T-helper 17 cell (primary cell): ENCODE data around the gene MYOM1. TPM values are rescaled to one million over a fixed set of nuclear protein-coding genes. Genes with fewer than 3 reads are reported as not detected.

Source experiments
- ATAC-seq: fragments of 150-1000 bp; cut with Tn5 transposase; 2 replicates; pipeline ENCODE4 v1.10.0; 2021; ENCODE audit warnings: mild to moderate bottlenecking, moderate library complexity
- DNase-seq, 3 donors: peaks; one replicate each; pipeline versions ENCODE4 v3.0.0 to v3.0.0-alpha.2; 2020 to 2021
- H3K9me3 ChIP-seq: one replicate; pipeline ENCODE4 v1.7.0; 2013; ENCODE audit warnings: low read length, mild to moderate bottlenecking; ENCODE audit not compliant: control insufficient read depth, poor library complexity, severe bottlenecking
- H3K27ac Mint-ChIP-seq: one replicate; pipeline ENCODE4 v1.8.0; 2022; ENCODE audit warnings: mild to moderate bottlenecking, moderate library complexity, mixed read lengths
- H3K27me3 Mint-ChIP-seq: one replicate; pipeline ENCODE4 v1.8.0; 2022; ENCODE audit warnings: mixed read lengths
- H3K36me3 Mint-ChIP-seq: one replicate; pipeline ENCODE4 v1.8.0; 2022; ENCODE audit warnings: low read depth, mixed read lengths
- H3K4me1 Mint-ChIP-seq: one replicate; pipeline ENCODE4 v1.8.0; 2022; ENCODE audit warnings: mild to moderate bottlenecking, mixed read lengths
- H3K4me3 Mint-ChIP-seq: one replicate; pipeline ENCODE4 v1.8.0; 2022; ENCODE audit warnings: mild to moderate bottlenecking, moderate library complexity, mixed read lengths
- total RNA-seq, 4 donors: library from RNA in 2 of 4; stranded (reverse) in 2 of 4; gene quantifications; one replicate each; pipeline ENCODE4 v1.2.3 and lab custom pipeline; 2022 to 2026

Gene MYOM1
- total RNA-seq, 2 donors from 2014 or later, result 0.92 to 3.2 TPM

DNA sequence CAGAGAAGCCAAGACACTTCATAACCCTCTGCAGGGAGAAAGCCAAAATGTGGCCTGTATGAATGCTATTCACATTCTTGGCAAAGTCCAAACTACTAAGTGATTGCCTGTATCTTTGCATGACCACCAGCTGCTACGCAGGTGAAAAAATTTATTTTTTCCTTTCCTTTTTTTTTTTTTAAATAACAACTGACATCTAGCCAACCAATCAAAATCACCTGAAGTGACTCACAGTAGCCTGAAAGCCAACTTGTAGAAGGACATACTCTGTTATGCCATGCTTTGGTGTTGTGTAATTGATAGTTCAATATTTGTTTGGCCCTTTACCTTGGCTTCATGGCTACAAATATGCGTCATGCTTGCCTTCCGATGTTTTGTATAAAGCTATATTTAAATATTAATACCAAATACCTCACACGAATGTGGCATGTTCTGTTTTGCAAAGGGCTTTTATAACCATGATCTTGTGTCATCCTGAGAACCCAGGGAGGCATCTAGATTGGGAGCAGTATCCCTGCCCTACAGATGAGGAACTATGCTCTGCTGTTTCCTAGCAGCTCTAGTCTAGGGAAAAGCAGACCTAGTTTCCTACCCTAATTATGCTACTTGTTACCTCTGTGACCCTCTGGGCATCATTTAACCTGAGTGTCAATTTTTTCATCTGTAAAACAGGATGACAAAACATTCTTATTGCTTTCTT, 102.1 kb downstream of the MYOM1 start:
- H3K4me3 Mint-ChIP-seq, result no peak overlapping the region
- ATAC-seq, result no peak
- no peak overlapping the region for H3K27ac Mint-ChIP-seq
- H3K27me3 Mint-ChIP-seq, result peaks cover 9% of the 10 kb centered on the region
- no peak for DNase-seq
- peaks cover 6% of the 10 kb centered on the region for H3K36me3 Mint-ChIP-seq
- H3K9me3 ChIP-seq, result no peaks in the 10 kb centered on the region
- H3K4me1 Mint-ChIP-seq, result peaks cover 4% of the 10 kb centered on the region

DNA sequence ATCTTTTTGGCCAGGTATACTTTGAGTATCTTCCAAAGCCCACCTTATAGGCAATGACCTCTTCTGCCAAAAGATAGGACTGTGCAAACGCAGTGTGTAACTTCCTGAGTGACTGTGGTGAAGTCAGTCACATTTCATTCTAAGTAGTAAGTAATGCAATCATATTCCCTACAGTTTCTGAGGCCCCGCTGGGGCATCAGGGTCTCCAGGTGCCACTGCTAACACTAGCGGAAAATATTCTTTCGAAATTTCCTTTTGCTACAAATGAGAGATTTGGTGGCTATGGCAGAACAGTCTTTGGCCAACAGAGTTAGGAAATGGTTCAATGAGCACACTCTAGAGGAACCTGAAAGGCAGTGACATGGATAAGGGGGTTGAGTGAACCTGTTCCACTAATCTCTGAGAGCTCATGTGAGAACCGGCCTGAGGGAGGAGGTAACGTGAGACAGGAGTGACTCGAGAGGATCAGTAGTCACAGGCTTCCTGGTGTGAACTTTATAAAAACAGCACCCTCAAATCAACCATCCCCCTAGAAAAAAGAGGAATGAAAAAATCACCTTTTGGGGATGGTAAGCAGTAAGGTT, 104.2 kb downstream of the MYOM1 start:
- no peak for DNase-seq
- Mint-ChIP-seq H3K27ac (no peak overlapping the region), H3K36me3 (peaks cover 6% of the 10 kb centered on the region), H3K4me3 (no peak overlapping the region), H3K27me3 (peaks cover 4% of the 10 kb centered on the region), H3K4me1 (no peaks in the 10 kb centered on the region)
- no peaks in the 10 kb centered on the region for H3K9me3 ChIP-seq
- ATAC-seq, result no peak

DNA sequence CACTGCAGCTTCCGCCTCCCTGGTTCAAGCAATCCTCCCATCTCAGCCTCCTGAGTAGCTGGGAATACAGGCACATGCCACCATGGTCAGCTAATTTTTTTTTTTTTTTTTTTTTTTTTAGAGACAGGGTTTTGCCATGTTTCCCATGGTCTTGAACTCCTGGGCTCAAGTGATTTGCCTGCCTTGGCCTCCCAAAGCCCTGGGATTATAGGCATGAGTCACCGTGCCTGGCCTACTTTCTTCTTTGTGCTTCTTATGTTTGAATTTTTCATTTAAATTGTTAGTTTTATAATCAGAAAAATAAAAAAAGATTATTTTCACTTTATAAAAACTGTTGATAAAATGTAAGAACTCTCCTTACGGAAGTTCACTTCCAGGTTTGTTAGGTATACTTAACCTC, 105.3 kb downstream of the MYOM1 start:
- Mint-ChIP-seq H3K4me1 (no peaks in the 10 kb centered on the region), H3K36me3 (peaks cover 6% of the 10 kb centered on the region), H3K27me3 (peaks cover 4% of the 10 kb centered on the region), H3K27ac (no peak overlapping the region), H3K4me3 (no peak overlapping the region)
- ATAC-seq (no peak), DNase-seq (no peak)
- H3K9me3 ChIP-seq, result no peaks in the 10 kb centered on the region

DNA sequence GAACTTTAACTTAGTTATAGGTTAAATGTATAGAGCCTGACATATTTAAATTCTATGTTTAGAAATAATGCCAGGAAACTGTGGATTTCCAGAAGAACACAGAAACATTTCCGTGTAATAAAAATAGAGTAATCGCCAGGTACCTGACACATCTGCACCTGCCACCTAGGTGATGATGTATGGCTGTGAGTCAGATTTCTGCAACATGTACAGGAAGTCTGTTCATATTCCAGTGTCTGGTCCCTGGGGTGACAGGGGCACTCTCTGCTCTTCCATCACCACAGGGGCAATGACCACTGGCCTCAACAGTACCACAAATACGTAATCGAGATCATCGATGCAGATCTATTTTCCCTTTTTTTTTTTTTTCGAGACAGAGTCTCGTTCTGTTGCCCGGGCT, 105.7 kb downstream of the MYOM1 start:
- Mint-ChIP-seq H3K36me3 (peaks cover 3% of the 10 kb centered on the region), H3K27ac (no peak overlapping the region), H3K4me1 (no peaks in the 10 kb centered on the region), H3K27me3 (peaks cover 4% of the 10 kb centered on the region), H3K4me3 (no peak overlapping the region)
- no peaks in the 10 kb centered on the region for H3K9me3 ChIP-seq
- DNase-seq, result no peak
- ATAC-seq, result no peak

DNA sequence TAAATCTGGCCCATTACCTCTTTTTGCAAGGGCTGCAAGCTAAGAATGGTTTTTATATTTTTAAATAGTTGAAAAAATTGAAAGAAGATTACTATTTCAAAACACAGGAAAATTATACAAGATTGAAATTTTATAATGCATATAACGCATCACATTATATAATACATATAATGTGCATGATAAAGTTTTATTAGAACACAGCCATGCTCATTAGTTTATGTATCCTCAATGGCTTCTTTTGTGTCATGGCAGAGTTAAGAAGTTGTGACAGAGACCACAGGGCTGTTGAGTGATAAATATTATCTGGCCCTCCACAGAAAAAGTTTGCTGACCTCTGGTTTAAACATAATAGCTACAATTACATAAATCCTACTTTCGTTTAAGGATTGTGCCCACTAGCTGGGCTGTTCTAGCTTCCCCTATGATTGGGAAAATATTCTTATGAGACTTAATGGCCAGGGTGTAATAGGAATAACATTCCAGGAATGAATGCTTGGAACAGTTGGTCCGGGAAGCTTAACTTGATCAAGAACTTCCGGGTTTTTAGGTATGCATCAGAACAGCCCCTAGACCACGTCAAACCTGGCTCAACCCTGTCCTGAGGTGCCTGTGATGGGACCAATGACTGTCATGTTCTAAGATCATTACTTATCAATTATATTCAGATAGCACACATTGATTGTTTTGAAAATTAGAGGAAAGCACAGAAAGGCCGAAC, 108.1 kb downstream of the MYOM1 start:
- no peaks in the 10 kb centered on the region for H3K9me3 ChIP-seq
- Mint-ChIP-seq H3K36me3 (peaks cover 3% of the 10 kb centered on the region), H3K27me3 (peaks cover 4% of the 10 kb centered on the region), H3K4me3 (no peak overlapping the region), H3K4me1 (no peaks in the 10 kb centered on the region), H3K27ac (no peak overlapping the region)
- ATAC-seq (no peak), DNase-seq (no peak)

DNA sequence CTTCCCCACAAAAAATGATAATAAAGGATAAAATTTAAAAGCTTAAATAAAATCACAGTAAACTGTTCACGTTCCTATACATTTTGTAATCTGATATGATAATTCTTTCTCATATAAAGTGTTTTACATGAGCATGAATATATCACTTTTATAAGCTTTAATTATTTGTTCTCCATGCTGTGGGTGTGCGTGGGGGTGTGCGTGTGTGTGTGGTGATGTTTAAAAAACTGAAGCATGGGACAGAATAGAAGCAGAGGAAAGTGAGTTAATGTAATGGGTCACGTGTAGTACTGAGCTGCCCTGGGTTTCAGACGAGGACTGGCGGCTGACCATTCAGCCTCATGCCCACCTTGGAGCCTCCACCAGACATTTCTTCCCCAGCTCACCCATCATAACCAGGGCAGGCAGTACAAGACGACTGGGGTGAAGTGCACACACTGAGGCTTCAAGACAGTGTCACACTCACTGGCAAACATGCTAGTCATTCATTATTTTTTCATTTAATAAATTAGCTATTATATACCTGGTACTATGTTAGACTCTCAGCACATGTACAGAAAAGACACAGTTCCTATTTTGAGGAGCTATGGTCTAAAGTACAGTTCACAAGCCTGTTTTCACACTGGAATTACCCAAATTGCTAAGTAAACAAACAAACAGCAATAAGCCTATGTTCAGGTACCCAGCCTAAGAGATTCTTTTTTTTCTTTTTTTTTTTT, 109.6 kb downstream of the MYOM1 start:
- no peaks in the 10 kb centered on the region for H3K9me3 ChIP-seq
- no peaks in the 10 kb centered on the region for H3K4me1 Mint-ChIP-seq
- ATAC-seq, result no peak
- no peak overlapping the region for H3K4me3 Mint-ChIP-seq
- H3K27ac Mint-ChIP-seq, result no peak overlapping the region
- no peaks in the 10 kb centered on the region for H3K27me3 Mint-ChIP-seq
- peaks cover 1% of the 10 kb centered on the region for H3K36me3 Mint-ChIP-seq
- DNase-seq, result no peak

DNA sequence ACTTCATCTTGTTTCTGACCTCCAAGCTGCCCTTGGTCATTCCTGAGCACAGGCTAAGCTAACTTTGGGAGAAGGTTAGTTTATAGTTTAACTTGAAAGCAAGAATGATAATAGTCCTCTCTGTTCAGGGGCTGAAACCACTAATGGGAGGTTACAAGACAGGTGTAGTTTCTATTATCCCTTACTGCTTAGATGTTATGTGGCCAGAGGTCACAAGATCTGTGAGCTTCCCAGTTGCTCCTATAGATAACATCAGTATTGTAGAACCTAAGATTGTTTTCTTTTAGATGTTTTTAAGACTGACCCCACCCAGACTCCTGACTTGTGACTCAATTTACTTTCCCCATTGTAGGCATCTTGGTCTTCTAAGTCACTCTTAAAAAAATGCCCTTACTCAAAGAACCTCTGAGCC, 112.0 kb downstream of the MYOM1 start:
- no peaks in the 10 kb centered on the region for H3K9me3 ChIP-seq
- H3K27me3 Mint-ChIP-seq, result no peaks in the 10 kb centered on the region
- no peaks in the 10 kb centered on the region for H3K4me1 Mint-ChIP-seq
- ATAC-seq (no peak), DNase-seq (no peak)
- H3K27ac Mint-ChIP-seq, result no peak overlapping the region
- H3K4me3 Mint-ChIP-seq, result no peak overlapping the region
- no peaks in the 10 kb centered on the region for H3K36me3 Mint-ChIP-seq

DNA sequence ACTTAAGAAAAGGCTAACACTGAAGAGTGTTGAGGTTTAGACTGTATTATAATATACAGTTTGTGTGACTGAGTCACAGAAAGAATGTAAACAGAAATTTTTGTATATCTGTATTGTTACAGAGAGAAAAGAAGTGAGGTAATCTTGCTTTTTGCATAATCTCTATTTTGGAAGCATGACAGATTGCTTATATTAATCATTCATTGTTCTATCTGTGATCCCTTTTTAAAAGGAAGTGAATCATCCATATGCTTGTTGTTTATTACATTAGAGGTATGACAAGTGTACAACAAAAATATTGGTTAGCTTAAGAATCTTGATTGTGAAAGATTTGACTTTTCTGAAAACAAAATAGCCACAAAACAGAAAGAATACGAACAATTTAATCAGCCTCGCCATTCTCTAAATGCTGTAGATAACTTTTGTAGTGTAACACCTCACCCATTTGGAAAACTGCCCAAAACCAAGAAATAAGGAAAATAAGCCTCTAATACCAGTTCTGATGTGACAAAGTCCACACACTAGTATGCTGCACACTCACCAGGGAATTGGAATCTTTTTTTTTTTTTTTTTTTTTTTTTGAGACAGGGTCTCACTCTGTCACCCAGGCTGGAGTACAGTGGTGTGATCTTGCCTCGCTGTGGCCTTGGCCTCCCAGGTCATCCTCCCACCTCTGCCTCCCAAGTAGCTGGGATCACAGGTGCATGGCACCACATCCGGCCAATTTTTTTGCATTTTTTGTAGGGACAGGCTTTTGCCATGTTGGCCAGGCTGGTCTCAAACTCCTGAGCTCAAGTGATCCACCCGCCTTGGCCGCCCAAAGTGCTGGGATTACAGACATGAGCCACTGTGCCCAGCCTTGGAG, 115.3 kb downstream of the MYOM1 start:
- no peak for ATAC-seq
- Mint-ChIP-seq H3K36me3 (no peaks in the 10 kb centered on the region), H3K27ac (no peak overlapping the region), H3K4me3 (no peak overlapping the region), H3K4me1 (no peaks in the 10 kb centered on the region), H3K27me3 (no peaks in the 10 kb centered on the region)
- no peaks in the 10 kb centered on the region for H3K9me3 ChIP-seq
- no peak for DNase-seq

DNA sequence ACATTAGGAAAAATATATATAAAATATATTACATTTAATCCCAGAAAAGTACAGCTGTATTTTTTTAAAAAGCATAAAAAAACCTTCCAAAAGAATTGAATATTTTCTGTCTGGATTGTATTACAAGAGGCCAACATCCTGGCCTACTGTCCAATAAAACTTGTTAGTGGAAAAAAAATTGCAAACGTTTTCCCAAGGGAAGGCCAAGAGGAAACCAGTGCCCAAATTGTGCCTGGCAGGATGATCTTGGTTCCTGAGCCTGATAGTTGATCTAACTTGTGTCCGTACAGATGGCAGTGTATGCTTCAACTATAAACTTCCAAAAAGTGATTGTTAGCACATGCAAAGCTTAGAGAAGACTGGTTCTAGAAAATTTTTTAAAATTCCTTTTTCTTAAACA, 116.2 kb downstream of the MYOM1 start:
- Mint-ChIP-seq H3K4me3 (no peak overlapping the region), H3K4me1 (no peaks in the 10 kb centered on the region), H3K36me3 (no peaks in the 10 kb centered on the region), H3K27me3 (no peaks in the 10 kb centered on the region), H3K27ac (no peak overlapping the region)
- no peak for DNase-seq
- no peaks in the 10 kb centered on the region for H3K9me3 ChIP-seq
- no peak for ATAC-seq

DNA sequence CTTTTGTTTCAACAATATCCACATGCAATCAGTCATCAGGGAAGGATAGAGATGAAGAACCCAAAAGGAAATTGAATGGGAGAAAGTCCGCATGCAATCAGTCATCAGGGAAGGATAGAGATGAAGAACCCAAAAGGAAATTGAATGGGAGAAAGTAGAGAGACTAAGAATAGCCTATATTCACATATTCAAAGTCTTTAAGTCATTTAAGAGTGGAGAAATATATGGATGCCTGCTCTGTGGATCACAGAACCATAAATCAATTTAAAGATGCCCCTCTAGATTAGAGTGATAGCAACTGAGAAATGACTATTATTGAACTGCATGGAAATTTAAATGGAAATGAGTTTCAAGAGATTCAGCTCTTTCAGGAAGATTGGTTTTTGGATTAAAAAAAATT, 116.8 kb downstream of the MYOM1 start:
- Mint-ChIP-seq H3K4me3 (no peak overlapping the region), H3K4me1 (peaks cover under 1% of the 10 kb centered on the region), H3K36me3 (no peaks in the 10 kb centered on the region), H3K27me3 (no peaks in the 10 kb centered on the region), H3K27ac (no peak overlapping the region)
- ATAC-seq (no peak), DNase-seq (no peak)
- no peaks in the 10 kb centered on the region for H3K9me3 ChIP-seq

DNA sequence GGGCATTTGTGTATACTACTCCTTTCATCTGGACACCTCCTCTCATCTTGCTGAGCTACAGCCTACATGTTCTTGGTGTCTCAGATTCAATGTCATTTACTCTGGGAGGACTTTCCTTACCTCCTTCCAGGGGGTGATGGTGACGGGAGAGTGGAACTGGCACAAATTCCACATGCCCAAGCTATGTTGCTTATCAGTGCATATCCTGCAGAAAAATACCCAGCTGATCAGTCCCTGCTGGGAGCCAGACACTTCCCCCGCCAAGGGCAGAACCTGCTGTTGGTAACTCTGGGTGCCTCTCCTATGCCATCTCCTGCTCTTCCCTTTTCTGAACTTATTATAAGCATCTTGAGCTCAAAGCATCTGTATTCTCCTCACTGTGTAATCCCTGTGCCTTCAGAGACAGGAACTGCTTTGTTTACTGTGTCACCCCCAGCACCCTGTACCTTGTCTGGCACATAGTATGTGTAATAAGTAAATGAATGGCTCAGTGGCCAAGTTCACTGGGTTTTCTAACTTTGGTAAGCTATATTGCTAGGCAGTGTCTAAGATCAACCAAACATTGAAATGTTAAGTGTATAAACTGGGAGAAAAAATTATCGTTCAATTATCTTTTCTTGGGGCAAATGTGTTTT, 119.2 kb downstream of the MYOM1 start:
- DNase-seq, result no peak
- no peak overlapping the region for H3K4me3 Mint-ChIP-seq
- peaks cover 11% of the 10 kb centered on the region for H3K4me1 Mint-ChIP-seq
- no peaks in the 10 kb centered on the region for H3K27me3 Mint-ChIP-seq
- ATAC-seq, result no peak
- H3K27ac Mint-ChIP-seq, result peak overlapping the region; percentile 47
- no peaks in the 10 kb centered on the region for H3K9me3 ChIP-seq
- H3K36me3 Mint-ChIP-seq, result no peaks in the 10 kb centered on the region

DNA sequence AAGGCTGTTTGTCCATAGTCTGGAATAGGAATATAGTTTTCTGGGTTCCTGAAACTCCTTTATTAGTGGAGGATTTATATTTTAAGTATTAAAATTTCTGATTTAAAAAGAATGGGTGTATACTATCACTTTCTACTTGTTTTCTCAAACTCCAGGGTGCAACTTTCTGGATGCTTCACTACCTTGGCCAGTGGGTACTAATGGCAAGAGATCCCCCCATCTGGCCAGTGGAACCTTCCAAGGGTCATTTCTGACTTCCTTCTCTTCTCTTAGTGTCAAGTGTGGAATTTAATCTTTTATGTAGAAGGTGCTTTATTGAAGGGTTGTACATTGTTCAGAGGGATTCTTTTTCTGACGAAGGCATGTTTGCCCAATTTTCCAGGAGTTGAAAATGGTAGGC, 120.4 kb downstream of the MYOM1 start:
- no peak for DNase-seq
- peaks cover 11% of the 10 kb centered on the region for H3K4me1 Mint-ChIP-seq
- no peaks in the 10 kb centered on the region for H3K27me3 Mint-ChIP-seq
- ATAC-seq, result no peak
- H3K9me3 ChIP-seq, result no peaks in the 10 kb centered on the region
- H3K36me3 Mint-ChIP-seq, result no peaks in the 10 kb centered on the region
- no peak overlapping the region for H3K27ac Mint-ChIP-seq
- no peak overlapping the region for H3K4me3 Mint-ChIP-seq
